Measurements from ENCODE around the gene PTPA. TPM values are rescaled to one million over a fixed set of nuclear protein-coding genes. Genes with fewer than 3 reads are reported as not detected.

PTPA gene
- polyA plus RNA-seq, 1 donor from 2014 or later: 62.8 TPM

DNA sequence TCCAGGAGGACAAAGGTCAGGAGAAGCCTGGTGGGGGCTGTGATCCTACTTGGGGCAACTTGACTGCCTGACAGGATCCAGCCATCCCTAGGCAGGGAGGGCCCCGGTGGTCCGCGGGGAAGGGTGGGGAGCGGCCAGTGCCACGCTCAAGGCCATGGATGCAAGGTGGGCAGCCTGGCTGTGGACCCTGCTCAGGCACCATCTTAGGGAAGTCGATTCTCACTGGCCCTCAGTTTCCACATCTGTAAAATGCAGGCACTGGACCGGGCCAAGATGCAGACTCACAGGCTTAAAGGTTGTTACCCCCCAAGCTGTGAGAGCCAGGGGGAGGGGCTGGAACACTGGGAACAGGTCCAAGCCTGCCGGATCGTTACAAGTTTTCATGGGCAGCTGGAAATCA lies 39.0 kb upstream of the PTPA start:
- no peak overlapping the region for H3K4me3 ChIP-seq (ENCODE audit: low read length)
- no peaks in the 10 kb centered on the region for H3K9me2 ChIP-seq (ENCODE audit: insufficient read depth, low read length)
- H4K20me1 ChIP-seq (ENCODE audit: insufficient read depth): no peaks in the 10 kb centered on the region
- no peak overlapping the region for H3K27ac ChIP-seq (ENCODE audit: low read length)
- H3K79me2 ChIP-seq (replicated peaks; ENCODE audit: insufficient read depth, low read length): no peaks in the 10 kb centered on the region
- H3K9me3 ChIP-seq (ENCODE audit: low read length): no peaks in the 10 kb centered on the region
- H3F3A ChIP-seq (ENCODE audit: insufficient read depth, low read length, poor library complexity, severe bottlenecking): no peaks in the 10 kb centered on the region
- no peaks in the 10 kb centered on the region for H3K36me3 ChIP-seq (ENCODE audit: insufficient read depth, low read length)
- no peak overlapping the region for H3K4me2 ChIP-seq (ENCODE audit: low read length)
- TF ChIP-seq EZH2 (IDR thresholded peaks at IDR 0.05; ENCODE audit: borderline replicate concordance, insufficient read depth, low read length, poor library complexity, severe bottlenecking) (no peak), POLR2AphosphoS5 (IDR thresholded peaks at IDR 0.05) (no peak), EP300 (conservative IDR thresholded peaks at IDR 0.05; ENCODE audit: poor library complexity, severe bottlenecking) (no peak), TAF1 (IDR thresholded peaks at IDR 0.05; ENCODE audit: low read depth) (no peak), SMC3 (conservative IDR thresholded peaks at IDR 0.05; ENCODE audit: poor library complexity) (no peak)
- H3K9ac ChIP-seq (ENCODE audit: low read length): no peak overlapping the region
- no peaks in the 10 kb centered on the region for H3K27me3 ChIP-seq (ENCODE audit: insufficient read depth, low read depth, low read length)
- no peak overlapping the region for H2AFZ ChIP-seq (ENCODE audit: low read depth, low read length)

GRCh38 chr9:129073404-129073803 lies 37.8 kb upstream of the PTPA start:
- Histone ChIP-seq H3K79me2 (replicated peaks; ENCODE audit: insufficient read depth, low read length) (no peaks in the 10 kb centered on the region), H3K27ac (ENCODE audit: low read length) (no peak overlapping the region), H3F3A (ENCODE audit: insufficient read depth, low read length, poor library complexity, severe bottlenecking) (no peaks in the 10 kb centered on the region), H4K20me1 (ENCODE audit: insufficient read depth) (no peaks in the 10 kb centered on the region), H3K27me3 (ENCODE audit: insufficient read depth, low read depth, low read length) (no peaks in the 10 kb centered on the region), H2AFZ (ENCODE audit: low read depth, low read length) (no peak overlapping the region), H3K4me2 (ENCODE audit: low read length) (no peak overlapping the region), H3K36me3 (ENCODE audit: insufficient read depth, low read length) (no peaks in the 10 kb centered on the region), H3K4me3 (ENCODE audit: low read length) (no peak overlapping the region), H3K9me3 (ENCODE audit: low read length) (no peaks in the 10 kb centered on the region), H3K9ac (ENCODE audit: low read length) (no peak overlapping the region), H3K9me2 (ENCODE audit: insufficient read depth, low read length) (no peaks in the 10 kb centered on the region)
- TF ChIP-seq MXI1 (conservative IDR thresholded peaks at IDR 0.05; ENCODE audit: poor library complexity, severe bottlenecking) (no peak), POLR2AphosphoS5 (IDR thresholded peaks at IDR 0.05) (no peak), EP300 (conservative IDR thresholded peaks at IDR 0.05; ENCODE audit: poor library complexity, severe bottlenecking) (no peak), RAD21 (conservative IDR thresholded peaks at IDR 0.05) (no peak), CTCF (IDR thresholded peaks at IDR 0.05; ENCODE audit: poor library complexity, severe bottlenecking) (no peak), SMC3 (conservative IDR thresholded peaks at IDR 0.05; ENCODE audit: poor library complexity) (no peak), TAF1 (IDR thresholded peaks at IDR 0.05; ENCODE audit: low read depth) (no peak)

DNA sequence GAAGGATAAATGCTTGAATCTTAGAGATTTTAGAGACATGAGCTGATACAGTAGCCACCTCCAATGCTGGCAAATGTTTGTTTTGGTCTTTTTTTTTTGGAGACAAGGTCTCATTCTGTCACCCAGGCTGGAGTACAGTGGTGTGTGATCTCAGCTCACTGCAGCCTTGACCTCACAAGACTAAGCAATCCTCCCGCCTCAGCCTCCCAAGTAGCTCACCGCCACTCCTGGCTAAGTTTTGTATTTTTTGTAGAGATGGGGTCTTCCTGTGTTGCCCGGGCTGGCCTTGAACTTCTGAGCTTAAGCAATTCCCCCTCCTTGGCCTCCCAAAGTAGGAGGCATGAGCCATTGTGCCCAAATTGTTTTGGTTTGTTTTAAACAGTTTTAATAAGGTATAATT lies 37.1 kb upstream of the PTPA start:
- Histone ChIP-seq H3K9me2 (ENCODE audit: insufficient read depth, low read length) (no peaks in the 10 kb centered on the region), H2AFZ (ENCODE audit: low read depth, low read length) (no peak overlapping the region), H3F3A (ENCODE audit: insufficient read depth, low read length, poor library complexity, severe bottlenecking) (no peaks in the 10 kb centered on the region), H3K9me3 (ENCODE audit: low read length) (no peaks in the 10 kb centered on the region), H3K36me3 (ENCODE audit: insufficient read depth, low read length) (no peaks in the 10 kb centered on the region), H4K20me1 (ENCODE audit: insufficient read depth) (no peaks in the 10 kb centered on the region), H3K4me3 (ENCODE audit: low read length) (no peak overlapping the region), H3K27ac (ENCODE audit: low read length) (no peak overlapping the region), H3K4me2 (ENCODE audit: low read length) (no peak overlapping the region), H3K9ac (ENCODE audit: low read length) (no peak overlapping the region), H3K79me2 (replicated peaks; ENCODE audit: insufficient read depth, low read length) (no peaks in the 10 kb centered on the region), H3K27me3 (ENCODE audit: insufficient read depth, low read depth, low read length) (no peaks in the 10 kb centered on the region)
- TF ChIP-seq RAD21 (conservative IDR thresholded peaks at IDR 0.05) (no peak), POLR2AphosphoS5 (IDR thresholded peaks at IDR 0.05) (no peak), TAF1 (IDR thresholded peaks at IDR 0.05; ENCODE audit: low read depth) (no peak), MXI1 (conservative IDR thresholded peaks at IDR 0.05; ENCODE audit: poor library complexity, severe bottlenecking) (no peak), EZH2 (IDR thresholded peaks at IDR 0.05; ENCODE audit: borderline replicate concordance, insufficient read depth, low read length, poor library complexity, severe bottlenecking) (no peak), SMC3 (conservative IDR thresholded peaks at IDR 0.05; ENCODE audit: poor library complexity) (no peak), EP300 (conservative IDR thresholded peaks at IDR 0.05; ENCODE audit: poor library complexity, severe bottlenecking) (no peak), REST (IDR thresholded peaks at IDR 0.05; ENCODE audit: borderline replicate concordance) (no peak), CTCF (IDR thresholded peaks at IDR 0.05; ENCODE audit: poor library complexity, severe bottlenecking) (no peak)
